Testis (tissue), 2 donors: ENCODE measurements around the gene MMP8.
"Not testable (repeated sequence)": the region's sequence is repeated elsewhere in the genome, so short reads cannot be mapped to it uniquely, and the experiment has no call there.

ENCODE experiments used
- CTCF ChIP-seq, 3 experiments: fragments of 450-650 bp in 2 of 3; fragments of 200-600 bp in 1 of 3; sonication (generic) in 1 of 3; IDR thresholded peaks; one replicate each; pipeline ENCODE4 v1.5.1; 2016 to 2019; ENCODE audit warnings: antibody characterized with exemption in 3 of 3, mild to moderate bottlenecking in 2 of 3, moderate library complexity in 1 of 3
- POLR2A ChIP-seq: fragments of 450-650 bp; IDR thresholded peaks from one replicate; pipeline ENCODE4 v1.6.1; 2017; ENCODE audit warnings: antibody characterized with exemption, mild to moderate bottlenecking, moderate library complexity

- TF ChIP-seq CTCF (IDR thresholded peaks at IDR 0.05); POLR2A: not testable (repeated sequence)
Measured at GRCh38 chr11:102730944-102731343, 6.2 kb upstream of the MMP8 start.
